GM18867 (cell line): ENCODE results near the gene KDM4B.
"Not testable (repeated sequence)": the region's sequence is repeated elsewhere in the genome, so short reads cannot be mapped to it uniquely, and the experiment has no call there.

ENCODE experiments used
- ATAC-seq: cut with Tn5 transposase; IDR thresholded peaks from one replicate; pipeline ENCODE4 v1.9.1; 2021; ENCODE audit warnings: mild to moderate bottlenecking, moderate library complexity; ENCODE audit not compliant: unreplicated experiment

The KDM4B gene

DNA sequence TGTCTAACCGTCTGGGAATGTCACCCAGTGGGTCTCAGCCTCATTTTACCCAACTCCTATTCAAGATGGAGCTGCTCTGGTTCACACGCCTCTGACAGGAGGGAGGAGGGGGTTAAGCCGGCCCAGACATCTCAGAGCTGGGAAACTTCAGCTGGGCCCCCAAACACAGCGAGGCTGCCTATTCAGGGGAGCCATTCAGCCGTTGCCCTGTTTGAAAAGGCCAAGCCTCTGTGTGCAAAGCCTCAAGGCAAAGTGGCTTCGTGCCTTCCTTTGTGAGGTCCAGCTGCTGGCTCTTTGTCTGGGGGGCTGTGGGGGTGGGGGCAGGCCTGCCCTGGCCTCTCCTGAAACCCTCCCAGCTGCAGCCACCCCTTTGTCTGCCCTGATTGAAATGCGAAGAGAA, 224.3 kb downstream of the KDM4B start:
- ATAC-seq, result no peak

DNA sequence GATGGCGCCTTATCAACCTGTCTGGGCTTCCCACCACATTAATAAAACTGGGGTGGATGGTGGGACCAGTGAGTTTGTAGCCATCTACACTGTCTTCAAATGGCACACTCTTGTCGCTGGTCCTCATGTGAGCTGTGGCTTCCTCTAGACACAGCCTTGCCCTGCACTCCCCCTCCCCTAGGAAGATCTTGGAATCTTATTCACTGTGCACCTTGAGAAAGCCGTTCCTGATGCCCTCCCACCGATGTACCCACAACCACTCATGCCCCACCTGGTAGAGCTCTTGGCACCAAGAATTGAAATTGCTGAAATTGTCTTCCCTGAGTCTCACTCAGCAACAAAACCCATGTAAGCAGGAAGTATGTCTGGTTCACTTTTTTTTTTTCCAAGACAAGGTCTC, 225.7 kb downstream of the KDM4B start:
- ATAC-seq, result no peak

GRCh38 chr19:5195587-5195986, 226.7 kb downstream of the KDM4B start:
- ATAC-seq, result not testable (repeated sequence)

GRCh38 chr19:5196832-5197231, 227.9 kb downstream of the KDM4B start:
- ATAC-seq, result no peak

- no peak for ATAC-seq
Observed at GRCh38 chr19:5200844-5201243, 231.9 kb downstream of the KDM4B start.

- ATAC-seq, result no peak
Observed at GRCh38 chr19:5202553-5202952, 233.6 kb downstream of the KDM4B start.
